NCI-H524 (cell line): ENCODE results near the gene CEP250.
"Not testable (repeated sequence)": the region's sequence is repeated elsewhere in the genome, so short reads cannot be mapped to it uniquely, and the experiment has no call there.

ENCODE experiments used
- DNase-seq, 2 experiments: peaks; one replicate each; lab custom pipeline; 2025; lab: John Stamatoyannopoulos, UW

Gene CEP250

GRCh38 chr20:35454881-35455609 is at the start of gene CEP250:
Gene CEP250 (plus strand): TSS chr20:35455598. CDS start chr20:35462368, 6,770 bp downstream.
- DNase-seq = peak; percentile 96 to 99

- DNase-seq = no peak
Observed at GRCh38 chr20:35405775-35406174, 49.6 kb upstream of the CEP250 start.

- no peak for DNase-seq
Observed at GRCh38 chr20:35408270-35408669, 47.1 kb upstream of the CEP250 start.

- no peak for DNase-seq
Observed at GRCh38 chr20:35409542-35409941, 45.9 kb upstream of the CEP250 start.

- DNase-seq = no peak
Observed at GRCh38 chr20:35410613-35411012, 44.8 kb upstream of the CEP250 start.

- DNase-seq = no peak
Observed at GRCh38 chr20:35421322-35421721, 34.1 kb upstream of the CEP250 start.

- no peak for DNase-seq
Observed at GRCh38 chr20:35431621-35432429, 23.6 kb upstream of the CEP250 start.

- no peak for DNase-seq
Observed at GRCh38 chr20:35432430-35432735, 23.0 kb upstream of the CEP250 start.

- no peak for DNase-seq
Observed at GRCh38 chr20:35433337-35433736, 22.1 kb upstream of the CEP250 start.

GRCh38 chr20:35434085-35435005 is 21.1 kb upstream of the CEP250 start:
- no peak for DNase-seq

GRCh38 chr20:35436177-35436573 is 19.2 kb upstream of the CEP250 start:
- DNase-seq = no peak

GRCh38 chr20:35437599-35437998 is 17.8 kb upstream of the CEP250 start:
- no peak for DNase-seq

- DNase-seq = no peak
Observed at GRCh38 chr20:35443003-35443402, 12.4 kb upstream of the CEP250 start.

- no peak for DNase-seq
Observed at GRCh38 chr20:35444226-35444625, 11.2 kb upstream of the CEP250 start.

- no peak for DNase-seq
Observed at GRCh38 chr20:35446356-35447078, 8.9 kb upstream of the CEP250 start.

GRCh38 chr20:35447082-35447789 is 8.2 kb upstream of the CEP250 start:
- peak; percentile 46 to 77 for DNase-seq

- DNase-seq = no peak
Observed at GRCh38 chr20:35448788-35449373, 6.5 kb upstream of the CEP250 start.

- DNase-seq = not testable (repeated sequence)
Observed at GRCh38 chr20:35449855-35450254, 5.5 kb upstream of the CEP250 start.

- peak in 1 of 2 experiments; percentile 28 for DNase-seq
Observed at GRCh38 chr20:35451295-35451694, 4.1 kb upstream of the CEP250 start.

GRCh38 chr20:35453647-35454046 is 1.8 kb upstream of the CEP250 start:
- DNase-seq = no peak

GRCh38 chr20:35456700-35457099 is 1.3 kb downstream of the CEP250 start:
- not testable (repeated sequence) for DNase-seq
